Ishikawa (cell line): ENCODE results near the gene CSDE1.

Experiments used
- CREB1 ChIP-seq: IDR thresholded peaks from 2 replicates; pipeline ENCODE4 v1.6.1; 2012; ENCODE audit warnings: low read depth
- EGR1 ChIP-seq: IDR thresholded peaks from 2 replicates; pipeline ENCODE4 v1.6.1; 2012
- EP300 ChIP-seq: IDR thresholded peaks from 2 replicates; pipeline ENCODE4 v1.6.1; 2012; ENCODE audit warnings: borderline replicate concordance
- FOXM1 ChIP-seq: IDR thresholded peaks from 2 replicates; pipeline ENCODE4 v1.6.1; 2012; ENCODE audit warnings: low read depth, borderline replicate concordance
- NFIC ChIP-seq: IDR thresholded peaks from 2 replicates; pipeline ENCODE4 v1.6.1; 2012
- RAD21 ChIP-seq: IDR thresholded peaks from 2 replicates; pipeline ENCODE4 v1.6.1; 2012; ENCODE audit warnings: low read depth
- REST ChIP-seq: IDR thresholded peaks from 2 replicates; pipeline ENCODE4 v1.6.1; 2012; ENCODE audit warnings: low read depth, mild to moderate bottlenecking
- TAF1 ChIP-seq: IDR thresholded peaks from 2 replicates; pipeline ENCODE4 v1.6.1; 2012; ENCODE audit warnings: low read depth, mild to moderate bottlenecking
- TCF12 ChIP-seq: IDR thresholded peaks from 2 replicates; pipeline ENCODE4 v1.6.1; 2012; ENCODE audit warnings: low read depth
- TEAD4 ChIP-seq: IDR thresholded peaks from 2 replicates; pipeline ENCODE4 v1.6.1; 2012
- YY1 ChIP-seq: IDR thresholded peaks from 2 replicates; pipeline ENCODE4 v1.6.1; 2012; ENCODE audit warnings: low read depth
- TF ChIP-seq, protein P1 (sequence below): IDR thresholded peaks from 2 replicates; pipeline ENCODE4 v1.6.1; 2012

GRCh38 chr1:114741963-114742746, 15.6 kb downstream of the CSDE1 start:
- TF ChIP-seq YY1 (no peak), FOXM1 (no peak), NFIC (no peak), REST (no peak), EP300 (no peak), RAD21 (no peak), CREB1 (no peak), EGR1 (no peak), TEAD4 (no peak), TCF12 (no peak), TAF1 (no peak)
- TF ChIP-seq, protein P1, sequence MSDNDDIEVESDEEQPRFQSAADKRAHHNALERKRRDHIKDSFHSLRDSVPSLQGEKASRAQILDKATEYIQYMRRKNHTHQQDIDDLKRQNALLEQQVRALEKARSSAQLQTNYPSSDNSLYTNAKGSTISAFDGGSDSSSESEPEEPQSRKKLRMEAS: no peak
